NB4 (cell line): Measurements from ENCODE around the gene MALAT1.

Experiments
- CTCF ChIP-seq: IDR thresholded peaks from one replicate; pipeline ENCODE4 v1.5.1; 2012; ENCODE audit warnings: low read depth, low read length
- MYC ChIP-seq: IDR thresholded peaks from 2 replicates; pipeline ENCODE4 v1.6.1; 2011; ENCODE audit warnings: low read depth, low read length
- POLR2A ChIP-seq: IDR thresholded peaks from 2 replicates; pipeline ENCODE4 v1.6.1; 2011; ENCODE audit warnings: mild to moderate bottlenecking; ENCODE audit not compliant: insufficient read length; ENCODE audit errors: extremely low read depth

GRCh38 chr11:65493367-65494176, 5.3 kb upstream of the MALAT1 start:
- TF ChIP-seq CTCF (no peak), POLR2A (no peak), MYC (no peak)
